ENCODE data around the gene LNX1. TPM values are rescaled to one million over a fixed set of nuclear protein-coding genes. Genes with fewer than 3 reads are reported as not detected.

Gene LNX1
- total RNA-seq, 1 experiment from 2014 or later: 4.2 TPM

GRCh38 chr4:53484911-53485657, 106.2 kb downstream of the LNX1 start:
- H3K4me3 Mint-ChIP-seq (ENCODE audit: low read depth, unreplicated experiment): no peak overlapping the region
- BruUV-seq (replicated peaks): no TSS peak
- intact Hi-C loops (cut with micrococcal nuclease; ENCODE audit: unreplicated experiment): no loop called here
- CTCF ChIA-PET: no interaction called here
- no peak for DNase-seq
- no peaks in the 10 kb centered on the region for H3K27me3 Mint-ChIP-seq (ENCODE audit: unreplicated experiment)
- no peaks in the 10 kb centered on the region for H3K9me3 Mint-ChIP-seq (ENCODE audit: low read depth, unreplicated experiment)
- no peak for TF ChIP-seq CTCF (IDR thresholded peaks at IDR 0.05; ENCODE audit: unreplicated experiment)
- no peak overlapping the region for H3K27ac Mint-ChIP-seq (ENCODE audit: unreplicated experiment)
- H3K4me1 Mint-ChIP-seq (ENCODE audit: low read depth, unreplicated experiment): no peaks in the 10 kb centered on the region
- no peaks in the 10 kb centered on the region for H3K36me3 Mint-ChIP-seq (ENCODE audit: insufficient read depth, unreplicated experiment)

DNA sequence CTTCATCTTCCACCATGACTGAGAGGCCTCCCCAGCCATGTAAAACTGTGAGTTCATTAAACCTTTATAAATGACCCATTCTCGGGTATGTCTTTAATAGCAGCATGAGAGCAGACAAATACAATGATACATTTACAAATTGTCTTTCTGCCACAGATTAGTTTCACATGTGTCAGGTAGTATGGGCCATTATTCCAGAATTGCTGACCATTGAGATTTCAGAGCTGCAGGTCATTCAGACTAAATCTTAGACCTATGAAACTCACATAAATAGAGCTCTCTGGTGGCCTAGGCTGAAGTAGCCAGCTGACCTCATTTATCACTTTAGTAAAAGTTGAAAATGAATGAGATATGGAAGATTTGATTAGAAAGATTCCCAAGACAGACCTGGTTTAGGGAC, 108.0 kb downstream of the LNX1 start:
- no peaks in the 10 kb centered on the region for H3K9me3 Mint-ChIP-seq (ENCODE audit: low read depth, unreplicated experiment)
- no peak for TF ChIP-seq CTCF (IDR thresholded peaks at IDR 0.05; ENCODE audit: unreplicated experiment)
- BruUV-seq (replicated peaks): no TSS peak

DNA sequence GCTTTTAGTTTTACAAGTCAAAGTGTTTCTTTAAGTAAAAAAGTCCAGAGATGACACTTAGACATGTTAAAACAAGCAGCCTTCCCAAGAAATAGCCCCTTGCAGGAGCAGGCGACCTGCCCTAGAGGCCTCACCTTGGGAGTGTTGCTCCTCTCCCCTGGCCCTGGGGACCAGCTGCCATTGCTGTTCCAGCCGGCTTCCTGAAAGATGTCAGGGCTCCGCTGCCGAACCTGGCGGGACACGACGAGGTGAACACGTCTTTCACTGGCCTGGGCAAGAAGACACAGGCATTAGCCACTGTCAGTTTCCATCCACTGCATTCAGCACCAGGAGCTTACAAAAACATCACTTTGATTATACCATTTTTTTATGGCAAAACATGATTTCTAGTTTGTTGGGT, 109.7 kb downstream of the LNX1 start:
- no peak overlapping the region for H3K4me3 Mint-ChIP-seq (ENCODE audit: low read depth, unreplicated experiment)
- H3K27me3 Mint-ChIP-seq (ENCODE audit: unreplicated experiment): no peaks in the 10 kb centered on the region
- intact Hi-C loops (cut with micrococcal nuclease; ENCODE audit: unreplicated experiment): no loop called here
- TF ChIP-seq CTCF (IDR thresholded peaks at IDR 0.05; ENCODE audit: unreplicated experiment): no peak
- H3K4me1 Mint-ChIP-seq (ENCODE audit: low read depth, unreplicated experiment): no peaks in the 10 kb centered on the region
- no TSS peak for BruUV-seq (replicated peaks)
- CTCF ChIA-PET: no interaction called here
- H3K36me3 Mint-ChIP-seq (ENCODE audit: insufficient read depth, unreplicated experiment): no peaks in the 10 kb centered on the region
- H3K27ac Mint-ChIP-seq (ENCODE audit: unreplicated experiment): no peak overlapping the region
- DNase-seq: no peak
- H3K9me3 Mint-ChIP-seq (ENCODE audit: low read depth, unreplicated experiment): no peaks in the 10 kb centered on the region

More for the DNA sequence above, 108.0 kb downstream of the LNX1 start:
- H3K27ac Mint-ChIP-seq (ENCODE audit: unreplicated experiment): no peak overlapping the region
- H3K4me3 Mint-ChIP-seq (ENCODE audit: low read depth, unreplicated experiment): no peak overlapping the region
- CTCF ChIA-PET: no interaction called here
- no peaks in the 10 kb centered on the region for H3K36me3 Mint-ChIP-seq (ENCODE audit: insufficient read depth, unreplicated experiment)
- H3K27me3 Mint-ChIP-seq (ENCODE audit: unreplicated experiment): no peaks in the 10 kb centered on the region
- intact Hi-C loops (cut with micrococcal nuclease; ENCODE audit: unreplicated experiment): no loop called here
- H3K4me1 Mint-ChIP-seq (ENCODE audit: low read depth, unreplicated experiment): no peaks in the 10 kb centered on the region
- DNase-seq: no peak

- Mint-ChIP-seq H3K27ac (ENCODE audit: unreplicated experiment) (no peak overlapping the region), H3K9me3 (ENCODE audit: low read depth, unreplicated experiment) (no peaks in the 10 kb centered on the region), H3K4me3 (ENCODE audit: low read depth, unreplicated experiment) (no peak overlapping the region), H3K27me3 (ENCODE audit: unreplicated experiment) (no peaks in the 10 kb centered on the region), H3K4me1 (ENCODE audit: low read depth, unreplicated experiment) (no peaks in the 10 kb centered on the region), H3K36me3 (ENCODE audit: insufficient read depth, unreplicated experiment) (no peaks in the 10 kb centered on the region)
- no TSS peak for BruUV-seq (replicated peaks)
- intact Hi-C loops (cut with micrococcal nuclease; ENCODE audit: unreplicated experiment): no loop called here
- TF ChIP-seq CTCF (IDR thresholded peaks at IDR 0.05; ENCODE audit: unreplicated experiment): no peak
- no peak for DNase-seq
- CTCF ChIA-PET: no interaction called here
These were observed 110.4 kb downstream of the LNX1 start for GRCh38 chr4:53480909-53481308.

Measured in Calu3 (cell line).